ENCODE data around the gene RAB11FIP5. TPM values are rescaled to one million over a fixed set of nuclear protein-coding genes. Genes with fewer than 3 reads are reported as not detected.

Gene RAB11FIP5
- total RNA-seq, 1 experiment from 2014 or later, result 20.8 TPM

DNA sequence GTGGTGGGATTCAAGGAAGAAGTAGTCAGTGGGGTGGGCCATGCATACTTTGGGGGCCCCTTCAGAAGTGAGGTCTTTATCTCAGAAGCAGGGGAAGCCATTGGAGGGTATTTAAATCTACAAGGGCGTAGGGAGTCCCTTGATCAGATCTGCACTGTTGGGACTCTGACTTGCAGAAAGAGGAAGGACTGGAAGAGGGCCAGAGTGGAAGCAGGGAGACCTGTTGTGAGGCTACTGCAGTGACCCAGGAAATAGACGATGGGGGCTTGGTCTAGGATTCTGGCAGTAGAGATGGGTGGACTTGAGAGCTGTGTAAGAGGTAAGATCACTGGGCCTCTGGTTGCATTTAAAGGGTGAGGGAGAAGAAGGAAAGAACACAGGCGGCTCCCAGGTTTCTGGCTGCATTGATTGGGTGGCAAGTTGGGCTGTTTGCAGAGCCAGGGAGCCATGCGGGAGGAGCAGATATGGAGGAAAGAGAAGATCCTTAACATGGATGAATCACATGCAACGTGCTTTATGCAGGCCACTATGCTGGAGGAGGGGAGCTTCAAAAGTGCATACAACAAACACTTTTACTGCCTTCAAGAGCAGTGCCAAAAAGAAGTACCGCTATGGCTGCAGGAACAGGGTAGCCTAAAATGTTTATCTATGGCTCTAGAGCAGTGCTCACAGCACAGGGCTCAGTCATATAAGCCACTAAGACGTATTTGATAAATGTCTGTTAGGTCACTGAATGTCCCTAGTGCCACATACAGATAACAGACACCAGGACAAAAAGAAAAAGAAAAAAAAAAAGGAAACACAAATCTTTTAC lies 43.5 kb downstream of the RAB11FIP5 start:
- TF ChIP-seq EZH2 (IDR thresholded peaks at IDR 0.05), result no peak
- TF ChIP-seq ZNF274 (IDR thresholded peaks at IDR 0.05; ENCODE audit: low read depth, low read length), result no peak
- no peak for TF ChIP-seq CBX3 (IDR thresholded peaks at IDR 0.05; ENCODE audit: low read depth)
- BruUV-seq (replicated peaks), result no TSS peak
- Histone ChIP-seq H2AFZ (ENCODE audit: low read depth, low read length, poor library complexity, severe bottlenecking) (no peak overlapping the region), H4K20me1 (ENCODE audit: insufficient read depth) (no peaks in the 10 kb centered on the region), H3K27ac (ENCODE audit: low read depth, low read length) (0 out of 2 replicates have a peak overlapping the region, but pooled peaks have one; percentile 74), H3K9ac (ENCODE audit: low read length) (peak overlapping the region; percentile 86), H3K4me2 (ENCODE audit: low read length) (peak overlapping the region; percentile 94), H3K36me3 (ENCODE audit: control insufficient read depth in 1 of 2, insufficient read depth in 2 of 2, low read length in 2 of 2) (no peaks in the 10 kb centered on the region), H3K27me3 (ENCODE audit: insufficient read depth, low read length) (no peaks in the 10 kb centered on the region), H3K9me3 (ENCODE audit: control insufficient read depth in 1 of 2, insufficient read depth in 1 of 2, low read depth in 1 of 2, low read length in 2 of 2) (no peaks in the 10 kb centered on the region), H3K4me3 (replicated peaks in 1 of 2; ENCODE audit: low read depth in 1 of 2, low read length in 2 of 2) (peak overlapping the region in 1 of 2 experiments; percentile 81; a peak in 2 of 4 replicates), H3K9me2 (ENCODE audit: insufficient read depth) (no peaks in the 10 kb centered on the region), H3K79me2 (ENCODE audit: insufficient read depth, low read length) (peaks cover 53% of the 10 kb centered on the region), H3K4me1 (ENCODE audit: control insufficient read depth in 1 of 2, insufficient read depth in 2 of 2, low read length in 2 of 2) (peaks cover 23 to 39% of the 10 kb centered on the region in 2 experiments)
- ChIA-PET CTCF (no interaction called here), RAD21 (ENCODE audit: low non-redundant PET in 1 of 2, low total read pairs in 2 of 2, uncharacterized antibody in 2 of 2, unreplicated experiment in 2 of 2) (no interaction called here), POLR2A (no interaction called here)
- no peak for ATAC-seq
- DNase-seq (ENCODE audit: low read depth, low spot score), result no peak
- intact Hi-C loops (cut with micrococcal nuclease), result no loop called here

DNA sequence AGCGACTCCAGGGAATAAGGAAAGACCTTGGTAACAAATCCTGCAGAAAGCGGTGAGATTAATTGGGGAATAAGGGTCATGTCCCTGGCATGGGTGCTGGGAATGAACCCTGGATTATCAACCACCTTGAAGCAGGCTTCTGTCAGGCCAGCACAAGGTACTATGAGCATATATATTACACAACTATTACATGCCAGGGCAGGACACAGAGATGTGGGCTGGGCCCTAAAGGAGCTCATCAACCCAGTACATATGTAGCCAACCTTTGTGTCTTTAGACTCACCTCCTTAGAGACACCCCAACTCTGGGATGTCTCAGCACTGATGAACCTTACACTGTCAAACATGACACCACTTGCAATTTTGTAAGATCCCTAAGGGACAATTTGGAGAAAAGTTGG lies 44.6 kb downstream of the RAB11FIP5 start:
- Histone ChIP-seq H3K4me1 (ENCODE audit: control insufficient read depth in 1 of 2, insufficient read depth in 2 of 2, low read length in 2 of 2) (peaks cover 32 to 50% of the 10 kb centered on the region in 2 experiments), H3K4me3 (replicated peaks in 1 of 2; ENCODE audit: low read depth in 1 of 2, low read length in 2 of 2) (no peak overlapping the region), H3K27me3 (ENCODE audit: insufficient read depth, low read length) (no peaks in the 10 kb centered on the region), H2AFZ (ENCODE audit: low read depth, low read length, poor library complexity, severe bottlenecking) (no peak overlapping the region), H3K36me3 (ENCODE audit: control insufficient read depth in 1 of 2, insufficient read depth in 2 of 2, low read length in 2 of 2) (no peaks in the 10 kb centered on the region), H3K4me2 (ENCODE audit: low read length) (no peak overlapping the region), H3K9ac (ENCODE audit: low read length) (no peak overlapping the region), H3K27ac (ENCODE audit: low read depth, low read length) (no peak overlapping the region), H3K9me2 (ENCODE audit: insufficient read depth) (no peaks in the 10 kb centered on the region), H4K20me1 (ENCODE audit: insufficient read depth) (no peaks in the 10 kb centered on the region), H3K79me2 (ENCODE audit: insufficient read depth, low read length) (peaks cover 58% of the 10 kb centered on the region), H3K9me3 (ENCODE audit: control insufficient read depth in 1 of 2, insufficient read depth in 1 of 2, low read depth in 1 of 2, low read length in 2 of 2) (no peaks in the 10 kb centered on the region)
- BruUV-seq (replicated peaks), result no TSS peak
- RAD21 ChIA-PET (ENCODE audit: low non-redundant PET in 1 of 2, low total read pairs in 2 of 2, uncharacterized antibody in 2 of 2, unreplicated experiment in 2 of 2), result no interaction called here
- POLR2A ChIA-PET, result no interaction called here
- CTCF ChIA-PET, result no interaction called here
- ATAC-seq (no peak), DNase-seq (ENCODE audit: low read depth, low spot score) (no peak)
- intact Hi-C loops (cut with micrococcal nuclease), result no loop called here
- TF ChIP-seq JUND (IDR thresholded peaks at IDR 0.05) (no peak), SIN3A (IDR thresholded peaks at IDR 0.05; ENCODE audit: low read depth) (no peak), POLR2A (IDR thresholded peaks at IDR 0.05; ENCODE audit: borderline replicate concordance, extremely low read depth, insufficient read depth, insufficient read length) (no peak), EGR1 (IDR thresholded peaks at IDR 0.05; ENCODE audit: low read depth) (no peak), CBX3 (IDR thresholded peaks at IDR 0.05; ENCODE audit: low read depth) (no peak), ELF1 (IDR thresholded peaks at IDR 0.05; ENCODE audit: borderline replicate concordance, low read depth) (no peak), SP1 (IDR thresholded peaks at IDR 0.05; ENCODE audit: low read depth) (no peak), FOSL1 (IDR thresholded peaks at IDR 0.05; ENCODE audit: low read depth) (no peak), ZFX (IDR thresholded peaks at IDR 0.05) (no peak), POLR2AphosphoS5 (IDR thresholded peaks at IDR 0.05; ENCODE audit: low read depth, low read length) (no peak), ZNF274 (IDR thresholded peaks at IDR 0.05; ENCODE audit: low read depth, low read length) (no peak), TCF7L2 (IDR thresholded peaks at IDR 0.05; ENCODE audit: borderline replicate concordance, extremely low read depth, insufficient read depth, insufficient read length) (no peak), EZH2 (IDR thresholded peaks at IDR 0.05) (no peak)
- TF ChIP-seq, protein P1, sequence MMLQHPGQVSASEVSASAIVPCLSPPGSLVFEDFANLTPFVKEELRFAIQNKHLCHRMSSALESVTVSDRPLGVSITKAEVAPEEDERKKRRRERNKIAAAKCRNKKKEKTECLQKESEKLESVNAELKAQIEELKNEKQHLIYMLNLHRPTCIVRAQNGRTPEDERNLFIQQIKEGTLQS (IDR thresholded peaks at IDR 0.05), result no peak
- TF ChIP-seq, protein P2, sequence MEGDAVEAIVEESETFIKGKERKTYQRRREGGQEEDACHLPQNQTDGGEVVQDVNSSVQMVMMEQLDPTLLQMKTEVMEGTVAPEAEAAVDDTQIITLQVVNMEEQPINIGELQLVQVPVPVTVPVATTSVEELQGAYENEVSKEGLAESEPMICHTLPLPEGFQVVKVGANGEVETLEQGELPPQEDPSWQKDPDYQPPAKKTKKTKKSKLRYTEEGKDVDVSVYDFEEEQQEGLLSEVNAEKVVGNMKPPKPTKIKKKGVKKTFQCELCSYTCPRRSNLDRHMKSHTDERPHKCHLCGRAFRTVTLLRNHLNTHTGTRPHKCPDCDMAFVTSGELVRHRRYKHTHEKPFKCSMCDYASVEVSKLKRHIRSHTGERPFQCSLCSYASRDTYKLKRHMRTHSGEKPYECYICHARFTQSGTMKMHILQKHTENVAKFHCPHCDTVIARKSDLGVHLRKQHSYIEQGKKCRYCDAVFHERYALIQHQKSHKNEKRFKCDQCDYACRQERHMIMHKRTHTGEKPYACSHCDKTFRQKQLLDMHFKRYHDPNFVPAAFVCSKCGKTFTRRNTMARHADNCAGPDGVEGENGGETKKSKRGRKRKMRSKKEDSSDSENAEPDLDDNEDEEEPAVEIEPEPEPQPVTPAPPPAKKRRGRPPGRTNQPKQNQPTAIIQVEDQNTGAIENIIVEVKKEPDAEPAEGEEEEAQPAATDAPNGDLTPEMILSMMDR (IDR thresholded peaks at IDR 0.05 in 2 of 3, conservative IDR thresholded peaks at IDR 0.05 in 1 of 3; ENCODE audit: borderline replicate concordance in 1 of 3, insufficient read depth in 1 of 3, low read depth in 2 of 3, low read length in 2 of 3), result no peak
- TF ChIP-seq, protein P3, sequence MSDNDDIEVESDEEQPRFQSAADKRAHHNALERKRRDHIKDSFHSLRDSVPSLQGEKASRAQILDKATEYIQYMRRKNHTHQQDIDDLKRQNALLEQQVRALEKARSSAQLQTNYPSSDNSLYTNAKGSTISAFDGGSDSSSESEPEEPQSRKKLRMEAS (IDR thresholded peaks at IDR 0.05), result no peak

All from HCT116 (cell line).